Activated T-cell treated with anti-CD3 and anti-CD28 coated beads, Interleukin-2, amount 50 U/mL, for 1 hour (primary cell): ENCODE data around the gene FOXF2.

Source experiments
- DNase-seq: peaks from one replicate; pipeline ENCODE4 v3.0.0-alpha.2; 2020

The FOXF2 gene

GRCh38 chr6:1379017-1379787 is 10.2 kb upstream of the FOXF2 start:
- DNase-seq = no peak

GRCh38 chr6:1379788-1380147 is 9.6 kb upstream of the FOXF2 start:
- DNase-seq = no peak

GRCh38 chr6:1380625-1381427 is 8.6 kb upstream of the FOXF2 start:
- no peak for DNase-seq

GRCh38 chr6:1381481-1382330 is 7.7 kb upstream of the FOXF2 start:
- DNase-seq = peak; percentile 71

GRCh38 chr6:1382331-1382882 is 7.0 kb upstream of the FOXF2 start:
- no peak for DNase-seq

GRCh38 chr6:1382883-1383728 is 6.3 kb upstream of the FOXF2 start:
- DNase-seq = no peak

GRCh38 chr6:1383729-1384548 is 5.4 kb upstream of the FOXF2 start:
- no peak for DNase-seq

- DNase-seq = no peak
Observed at GRCh38 chr6:1384549-1385128, 4.7 kb upstream of the FOXF2 start.

GRCh38 chr6:1385129-1386037 is 4.0 kb upstream of the FOXF2 start:
- no peak for DNase-seq

- DNase-seq = no peak
Observed at GRCh38 chr6:1386038-1386709, 3.2 kb upstream of the FOXF2 start.

GRCh38 chr6:1387538-1387875 is 1.9 kb upstream of the FOXF2 start:
- DNase-seq = no peak

GRCh38 chr6:1387876-1388629 is 1.3 kb upstream of the FOXF2 start:
- no peak for DNase-seq

GRCh38 chr6:1388630-1389368 is 577 bp upstream of the FOXF2 start:
- DNase-seq = no peak

GRCh38 chr6:1390133-1390945 is 963 bp downstream of the FOXF2 start:
- no peak for DNase-seq

- DNase-seq = no peak
Observed at GRCh38 chr6:1390946-1391799, 1.8 kb downstream of the FOXF2 start.

GRCh38 chr6:1391800-1392309 is 2.5 kb downstream of the FOXF2 start:
- no peak for DNase-seq
